ENCODE measurements around the gene CWF19L2. TPM values are rescaled to one million over a fixed set of nuclear protein-coding genes. Genes with fewer than 3 reads are reported as not detected.
"Not testable (repeated sequence)": the region's sequence is repeated elsewhere in the genome, so short reads cannot be mapped to it uniquely, and the experiment has no call there.

The CWF19L2 gene
- total RNA-seq (2014; rRNA removed; shearing (Covaris generic)): 6.6 and 8.0 TPM in 2 replicates

DNA sequence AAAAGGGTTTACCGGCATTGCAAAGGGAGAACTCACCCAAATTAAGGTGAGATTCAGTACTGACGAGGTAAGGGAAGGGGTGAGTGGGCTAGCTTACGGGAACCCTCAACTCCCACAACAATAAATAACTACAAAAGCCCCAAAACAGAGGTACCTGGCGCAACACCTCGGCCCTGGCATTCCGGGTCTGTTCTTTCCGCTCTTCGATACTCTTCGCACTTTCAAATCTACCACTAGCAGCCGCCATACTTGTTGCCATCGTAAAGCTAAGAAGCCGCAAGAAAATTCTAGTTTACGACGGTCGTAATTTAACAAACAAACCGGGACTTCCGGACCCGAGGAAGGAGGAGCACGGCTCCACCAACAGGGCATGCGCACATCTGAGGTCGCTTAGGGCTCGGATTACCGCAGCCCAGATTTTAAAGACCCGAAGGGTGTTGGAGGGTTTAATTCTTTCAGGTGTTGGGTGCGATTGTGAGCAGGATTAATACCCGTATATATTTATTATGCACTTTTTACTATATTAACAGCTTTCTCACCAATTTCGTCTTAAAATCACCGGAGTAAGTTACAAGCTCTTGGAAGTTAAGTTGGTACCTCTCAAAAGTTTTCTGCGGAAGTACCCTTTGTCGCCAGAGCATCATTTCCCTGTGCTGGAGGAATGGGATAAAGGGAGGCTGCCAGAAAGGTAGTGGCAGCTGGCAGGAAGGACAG, at the start of gene CWF19L2:
Gene CWF19L2, minus strand, starts transcription at position 268 of the 714 bp plus-strand sequence. Its CDS starts 9 bp downstream, at position 259.
- DNase-seq (ENCODE audit: low spot score): peak; percentile 94

DNA sequence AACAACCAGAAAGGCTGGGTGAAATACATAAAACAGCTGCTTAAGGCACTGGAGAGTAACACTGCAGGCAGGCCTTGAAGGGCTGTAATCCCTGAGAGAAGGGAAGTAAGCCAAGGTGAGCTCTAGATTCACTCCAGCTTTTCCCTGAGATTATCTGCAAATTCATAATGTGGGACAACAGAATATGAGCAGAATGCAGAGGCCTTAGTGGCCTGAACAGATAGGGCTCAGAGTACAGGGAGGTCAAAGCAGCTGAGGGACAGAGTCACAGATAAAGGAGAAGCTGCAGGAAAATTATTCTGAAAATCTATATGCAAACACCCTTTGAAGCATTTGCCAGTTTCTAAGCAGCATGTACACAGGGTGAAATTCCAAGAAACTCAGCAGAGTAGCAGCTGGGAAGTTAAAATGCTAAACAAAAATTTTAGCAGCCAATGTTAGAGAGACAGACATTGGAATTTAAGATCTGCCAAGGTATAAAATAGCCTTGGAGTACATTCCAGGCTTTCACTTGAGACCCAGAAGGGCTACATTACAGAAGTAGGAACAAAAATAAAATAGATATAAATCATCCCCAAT, 48.1 kb upstream of the CWF19L2 start:
- no peak for DNase-seq (ENCODE audit: low spot score)

DNA sequence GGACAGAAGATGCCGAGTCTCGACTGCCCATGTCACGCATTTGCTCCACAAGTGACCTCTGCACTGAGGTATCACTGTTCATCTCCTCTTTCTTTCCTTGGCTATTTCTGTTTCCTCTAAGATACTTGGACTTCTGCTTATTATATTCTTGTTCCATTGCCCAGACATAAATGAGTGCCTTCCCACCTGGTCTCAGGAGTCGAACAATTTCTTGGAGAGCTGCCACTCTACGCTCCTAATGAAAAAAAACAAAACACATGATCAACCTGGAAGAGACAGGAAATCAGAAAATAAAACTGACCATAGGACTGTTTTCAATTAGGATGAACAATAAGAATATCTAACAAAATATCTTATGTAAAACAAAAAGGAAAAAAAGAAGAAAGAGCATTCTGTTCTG, 47.4 kb upstream of the CWF19L2 start:
- DNase-seq (ENCODE audit: low spot score): no peak

DNA sequence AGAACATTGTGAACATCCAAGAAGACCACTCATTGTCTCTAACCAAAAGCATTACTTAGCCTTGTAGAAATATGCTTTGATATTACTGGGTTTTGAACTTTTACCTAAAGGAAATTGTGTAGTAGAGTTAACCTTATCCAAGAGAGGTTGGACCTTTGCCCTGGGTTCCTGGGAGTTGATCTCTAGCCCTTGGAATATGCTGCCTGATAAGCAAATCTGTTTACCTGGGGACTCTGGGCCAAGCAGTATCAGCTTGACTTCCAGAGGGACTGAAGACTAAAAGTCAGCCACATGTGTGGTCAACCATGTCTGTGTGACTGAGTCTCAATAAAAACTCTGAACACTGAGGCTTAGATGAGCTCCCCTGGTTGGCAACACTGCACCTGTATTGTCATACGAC, 44.1 kb upstream of the CWF19L2 start:
- DNase-seq (ENCODE audit: low spot score): no peak

DNA sequence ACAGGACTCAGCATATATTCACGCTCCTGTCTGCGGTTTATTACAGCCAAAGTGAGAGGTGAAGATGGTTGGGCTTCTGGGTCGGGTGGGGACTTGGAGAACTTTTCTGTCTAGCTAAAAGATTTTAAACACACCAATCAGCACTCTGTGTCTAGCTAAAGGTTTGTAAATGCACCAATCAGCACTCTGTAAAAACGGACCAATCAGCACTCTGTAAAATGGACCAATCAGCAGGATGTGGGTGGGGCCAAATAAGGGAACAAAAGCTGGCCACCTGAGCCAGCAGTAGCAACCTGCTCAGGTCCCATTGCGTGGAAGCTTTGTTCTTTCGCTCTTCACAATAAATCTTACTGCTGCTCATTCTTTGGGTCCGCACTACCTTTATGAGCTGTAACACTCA, 39.7 kb upstream of the CWF19L2 start:
- not testable (repeated sequence) for DNase-seq (ENCODE audit: low spot score)

DNA sequence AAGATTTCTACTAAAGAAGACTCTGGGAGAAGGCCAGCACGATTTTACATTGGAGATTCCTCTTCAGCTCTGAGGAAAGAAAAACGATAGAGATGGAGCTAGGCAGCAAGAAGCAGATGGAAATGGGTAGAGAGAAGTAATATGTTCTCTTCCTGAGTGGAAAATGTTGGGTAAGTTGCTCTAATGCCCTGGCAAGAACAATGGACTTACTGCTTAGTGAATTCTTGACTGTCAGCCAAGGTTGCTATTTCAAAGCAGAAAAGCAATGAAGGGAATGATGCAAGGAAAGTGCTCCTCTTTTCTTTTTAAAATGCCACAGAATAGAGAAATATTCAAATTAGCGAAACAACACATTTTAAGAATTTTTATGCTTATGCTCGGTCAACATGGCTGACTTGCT, 38.4 kb upstream of the CWF19L2 start:
- DNase-seq (ENCODE audit: low spot score): peak; percentile 23

DNA sequence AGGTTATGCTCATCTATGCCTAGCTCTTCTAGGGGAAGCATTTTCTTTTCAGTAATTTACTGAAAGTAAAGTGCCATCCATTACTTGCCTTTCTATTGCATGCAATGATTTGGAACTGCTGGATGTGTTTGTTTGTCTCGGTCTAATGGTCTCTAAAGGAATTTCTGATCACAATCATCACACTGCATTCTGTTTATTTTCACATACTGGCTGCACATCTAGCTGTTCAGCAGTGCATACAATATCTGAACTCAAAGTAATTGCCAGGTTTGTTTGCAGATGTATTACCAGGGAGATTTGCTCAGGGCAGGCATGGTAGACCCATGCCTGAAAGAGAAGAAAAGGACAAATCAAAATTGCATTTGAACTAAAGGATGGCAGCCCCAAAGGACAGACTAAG, 36.4 kb upstream of the CWF19L2 start:
- no peak for DNase-seq (ENCODE audit: low spot score)

DNA sequence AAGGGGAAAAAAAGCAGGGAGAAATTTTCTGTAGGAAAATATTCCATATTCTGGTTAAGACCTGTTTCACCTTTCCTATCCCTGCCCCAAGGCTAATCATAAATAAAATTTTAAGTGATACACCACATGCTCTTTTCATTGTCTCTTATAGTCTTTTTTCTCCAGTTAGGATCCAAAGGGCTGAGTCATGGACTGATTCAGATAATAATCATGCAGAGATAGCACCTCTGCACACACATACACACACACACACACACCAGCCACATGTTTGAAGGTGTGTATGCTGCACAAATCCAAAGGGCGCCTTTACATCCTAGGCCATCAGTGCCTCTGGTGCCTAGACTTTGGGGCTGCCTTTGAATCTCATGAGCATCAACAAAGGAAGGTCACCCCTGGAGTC, 35.5 kb upstream of the CWF19L2 start:
- DNase-seq (ENCODE audit: low spot score): no peak

DNA sequence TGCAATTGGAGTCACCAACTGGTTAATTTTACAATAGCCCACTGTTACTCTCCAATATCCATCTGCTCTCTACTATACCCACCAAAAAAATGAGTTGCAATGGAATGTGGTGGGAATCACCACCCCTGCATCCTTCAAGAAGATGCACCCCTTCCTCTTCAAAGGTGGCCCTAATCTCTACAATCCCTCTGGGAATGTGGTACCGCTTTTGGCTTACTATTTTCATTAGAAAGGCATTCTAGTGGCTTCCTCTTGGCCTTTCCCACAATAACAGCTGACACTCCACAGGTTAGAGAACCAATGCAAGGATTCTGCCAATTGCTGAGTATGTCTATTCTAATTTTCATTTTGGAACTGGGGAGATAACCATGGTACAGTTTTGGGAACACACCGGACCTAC, 33.2 kb upstream of the CWF19L2 start:
- no peak for DNase-seq (ENCODE audit: low spot score)

DNA sequence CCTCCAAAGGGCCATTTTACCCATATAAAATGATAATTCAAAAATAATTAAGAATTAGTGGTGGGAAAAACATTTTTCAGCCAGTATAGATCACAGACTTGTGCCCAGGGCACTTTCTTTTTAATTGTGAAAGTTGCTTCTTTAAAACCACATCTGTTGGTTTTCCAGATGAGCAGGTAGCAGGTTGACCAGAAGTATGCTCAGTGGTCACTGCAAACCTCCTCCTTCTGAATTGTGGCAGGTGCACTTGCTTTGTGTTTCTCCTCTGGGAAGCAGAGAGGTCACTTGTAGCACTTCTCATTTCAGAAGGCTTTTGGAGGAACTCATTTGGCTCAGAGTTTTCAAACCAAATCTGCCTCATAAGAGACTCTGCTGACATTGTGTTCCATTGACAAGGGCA, 24.6 kb upstream of the CWF19L2 start:
- no peak for DNase-seq (ENCODE audit: low spot score)

DNA sequence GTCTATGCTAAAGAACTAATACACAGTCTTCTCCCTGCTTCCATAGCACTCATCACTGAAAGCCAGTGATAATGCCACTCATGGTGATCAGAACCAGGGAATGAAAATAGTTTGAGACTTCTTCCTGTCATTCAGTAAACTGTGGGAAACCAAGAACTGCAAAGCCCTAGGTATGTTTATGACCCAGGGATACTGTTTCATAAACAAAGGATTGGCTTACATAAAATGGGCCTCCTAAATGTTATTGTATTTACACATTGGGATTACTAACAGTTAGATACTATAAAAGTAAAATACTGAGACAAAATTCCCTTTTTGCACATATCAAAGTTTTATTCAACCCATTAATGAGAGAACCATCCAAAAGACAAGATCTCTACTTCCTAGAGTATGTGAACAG, 21.3 kb upstream of the CWF19L2 start:
- DNase-seq (ENCODE audit: low spot score): peak; percentile 39

DNA sequence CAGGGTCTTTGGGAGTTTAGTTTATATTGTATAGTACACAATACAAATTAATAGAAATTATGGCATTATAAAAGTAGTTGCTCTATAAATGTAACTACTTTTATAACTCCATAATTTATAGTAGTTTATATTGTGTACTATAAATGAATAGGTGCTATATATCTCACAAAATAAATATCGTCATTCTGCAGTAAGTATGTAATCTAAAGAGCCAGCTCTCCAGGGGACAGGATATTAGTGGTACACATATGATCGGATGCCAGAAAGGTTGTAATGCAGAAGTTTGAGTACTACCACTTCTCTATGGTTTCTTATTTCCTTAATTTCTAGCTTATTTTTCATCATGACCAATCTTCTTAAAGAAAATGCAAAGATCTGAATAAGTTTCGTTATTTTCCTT, 20.2 kb upstream of the CWF19L2 start:
- DNase-seq (ENCODE audit: low spot score): no peak

DNA sequence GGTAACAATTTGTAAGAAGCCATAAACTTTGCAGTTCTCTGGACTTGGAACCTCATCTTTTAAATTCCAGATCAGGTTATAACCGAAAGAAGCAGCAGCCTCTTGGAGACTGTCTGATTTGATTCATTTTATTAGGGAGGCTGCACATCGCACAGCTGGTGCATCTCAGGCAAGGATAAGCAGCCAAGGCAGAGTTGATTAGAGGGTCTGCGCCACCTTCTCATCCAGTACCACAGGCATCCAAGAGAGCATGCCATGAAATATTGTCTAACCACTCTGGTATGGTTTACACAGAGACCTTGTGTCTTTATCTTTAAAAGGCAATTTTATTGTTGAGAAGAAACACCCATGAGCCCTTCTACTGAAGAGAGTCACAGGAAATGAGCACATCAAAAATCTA, 16.2 kb upstream of the CWF19L2 start:
- DNase-seq (ENCODE audit: low spot score): no peak

DNA sequence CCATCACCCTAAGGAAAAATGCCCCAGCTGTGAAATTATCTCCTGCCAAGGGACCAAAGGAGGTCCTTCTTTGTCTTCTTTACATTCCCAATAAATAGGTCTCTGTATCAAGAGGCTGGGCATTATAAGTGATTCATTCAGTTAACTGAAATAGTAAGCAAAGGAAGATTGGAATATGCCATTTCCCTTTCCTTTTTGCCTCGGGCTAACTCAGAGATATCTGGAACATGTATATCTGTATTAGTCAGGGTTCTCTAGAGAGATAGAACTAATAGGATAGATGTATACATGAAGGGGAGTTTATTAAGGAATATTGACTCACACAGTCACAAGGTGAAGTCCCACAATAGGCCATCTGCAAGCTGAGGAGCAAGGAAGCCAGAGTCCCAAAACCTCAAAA, 15.3 kb upstream of the CWF19L2 start:
- DNase-seq (ENCODE audit: low spot score): no peak

DNA sequence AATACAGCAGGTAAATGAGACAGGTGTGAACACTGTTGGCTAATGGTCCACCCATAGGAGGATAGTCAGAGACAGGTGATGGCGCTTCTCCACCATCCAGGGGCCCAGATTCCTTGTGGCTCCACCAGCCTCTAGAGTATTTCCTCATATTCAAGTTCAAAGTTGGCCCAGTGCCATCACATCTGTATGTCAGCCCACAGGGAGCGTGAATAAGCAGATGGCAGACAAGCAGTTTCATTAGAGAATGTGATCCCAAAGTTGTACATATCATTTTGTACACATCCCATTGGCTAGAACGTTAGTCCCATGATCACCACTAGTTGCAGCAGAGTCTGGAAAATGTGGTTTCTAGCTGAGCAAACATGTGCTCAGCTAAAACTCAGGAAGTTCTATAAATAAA, 11.0 kb upstream of the CWF19L2 start:
- peak; percentile 33 for DNase-seq (ENCODE audit: low spot score)

DNA sequence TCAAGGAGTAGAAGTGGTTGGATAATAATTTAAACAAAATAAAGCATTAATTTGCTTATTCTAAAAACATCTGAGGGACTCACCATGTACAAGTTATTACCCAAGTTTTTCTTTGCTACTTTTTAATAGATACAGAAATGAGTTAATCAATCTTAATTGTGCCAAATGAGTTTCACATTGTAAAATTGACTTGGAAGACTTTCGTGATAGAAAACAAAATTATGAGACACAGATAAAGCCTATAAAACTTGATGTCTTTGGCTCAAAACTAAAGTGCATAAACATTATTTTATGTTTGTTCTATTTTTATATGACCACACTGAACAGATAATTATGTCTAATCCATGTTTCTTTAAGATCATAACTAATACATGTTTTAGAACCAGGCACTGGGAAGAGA, 10.1 kb upstream of the CWF19L2 start:
- no peak for DNase-seq (ENCODE audit: low spot score)

DNA sequence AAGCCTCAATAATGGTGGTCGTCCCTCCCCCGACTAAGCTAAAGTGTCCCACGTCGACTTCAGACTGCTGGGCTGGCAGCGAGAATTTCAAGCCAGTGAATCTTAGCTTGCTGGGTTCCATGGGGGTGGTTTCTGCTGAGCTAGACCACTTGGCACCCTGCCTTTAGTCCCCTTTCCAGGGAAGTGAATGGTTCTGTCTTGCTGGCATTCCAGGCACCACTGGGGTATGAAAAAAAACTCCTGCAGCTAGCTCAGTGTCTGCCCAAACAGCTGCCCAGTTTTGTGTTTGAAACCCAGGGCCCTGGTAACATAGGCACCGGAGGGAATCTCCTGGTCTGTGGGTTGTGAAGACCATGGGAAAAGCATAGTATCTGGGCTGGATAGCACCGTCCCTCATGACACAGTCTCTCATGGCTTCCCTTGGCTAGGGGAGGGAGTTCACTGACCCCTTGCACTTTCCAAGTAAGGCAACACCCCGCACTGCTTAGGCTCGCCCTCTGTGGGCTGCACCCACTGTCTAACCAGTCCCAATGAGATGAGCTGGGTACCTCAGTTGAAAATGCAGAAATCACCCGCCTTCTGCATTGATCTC, 8.7 kb upstream of the CWF19L2 start:
- DNase-seq (ENCODE audit: low spot score): not testable (repeated sequence)

DNA sequence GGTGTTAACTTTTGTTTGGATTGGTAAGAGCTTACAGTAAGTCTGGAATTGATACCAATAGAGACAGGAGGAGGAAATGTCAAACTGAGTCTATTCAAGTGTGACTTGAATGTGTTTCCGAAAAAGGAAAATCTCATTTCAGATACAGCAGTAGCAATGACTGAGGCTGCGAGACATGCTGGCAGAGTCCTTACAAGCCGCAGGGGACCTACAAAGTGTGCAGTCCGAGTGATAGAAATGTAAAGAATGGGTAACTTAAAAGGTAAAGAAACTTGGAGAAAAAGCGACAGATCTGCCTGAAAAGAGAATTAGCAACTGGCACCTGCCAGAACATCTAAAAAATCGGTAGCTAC, 444 bp downstream of the CWF19L2 start:
- no peak for DNase-seq (ENCODE audit: low spot score)

DNA sequence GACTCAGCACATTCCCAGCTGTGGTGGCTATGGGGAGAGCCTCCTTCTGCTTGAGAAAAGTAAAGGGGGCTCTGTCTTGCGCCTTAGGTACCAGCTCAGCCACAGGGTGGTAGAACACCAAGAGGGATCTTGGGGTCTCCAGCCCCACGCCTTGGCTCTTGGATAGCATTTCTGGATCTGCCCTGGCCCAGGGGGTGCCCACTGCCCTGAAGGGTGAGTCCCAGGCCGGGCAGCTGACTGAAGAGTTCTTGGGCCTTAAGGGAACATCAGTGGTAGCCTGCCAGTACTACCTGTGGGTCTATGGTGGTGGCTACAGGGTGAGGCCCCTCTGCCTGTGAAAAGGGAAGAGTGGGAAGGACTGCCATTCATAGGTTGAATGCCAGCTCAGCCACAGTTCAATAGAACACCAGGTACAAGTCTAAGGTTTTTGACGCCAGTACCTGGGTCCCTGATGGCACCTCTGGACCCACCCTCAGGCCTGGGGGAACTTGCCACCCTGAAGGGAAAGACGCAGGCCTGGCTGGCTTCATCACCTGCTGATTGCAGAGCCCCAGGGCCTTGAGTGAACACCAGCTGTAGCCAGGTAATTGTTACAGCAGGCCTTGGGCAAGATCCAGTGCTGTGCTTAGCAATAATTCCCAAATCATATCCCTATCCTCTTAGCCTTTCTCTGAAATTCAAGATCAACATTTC, 3.9 kb downstream of the CWF19L2 start:
- DNase-seq (ENCODE audit: low spot score): no peak

DNA sequence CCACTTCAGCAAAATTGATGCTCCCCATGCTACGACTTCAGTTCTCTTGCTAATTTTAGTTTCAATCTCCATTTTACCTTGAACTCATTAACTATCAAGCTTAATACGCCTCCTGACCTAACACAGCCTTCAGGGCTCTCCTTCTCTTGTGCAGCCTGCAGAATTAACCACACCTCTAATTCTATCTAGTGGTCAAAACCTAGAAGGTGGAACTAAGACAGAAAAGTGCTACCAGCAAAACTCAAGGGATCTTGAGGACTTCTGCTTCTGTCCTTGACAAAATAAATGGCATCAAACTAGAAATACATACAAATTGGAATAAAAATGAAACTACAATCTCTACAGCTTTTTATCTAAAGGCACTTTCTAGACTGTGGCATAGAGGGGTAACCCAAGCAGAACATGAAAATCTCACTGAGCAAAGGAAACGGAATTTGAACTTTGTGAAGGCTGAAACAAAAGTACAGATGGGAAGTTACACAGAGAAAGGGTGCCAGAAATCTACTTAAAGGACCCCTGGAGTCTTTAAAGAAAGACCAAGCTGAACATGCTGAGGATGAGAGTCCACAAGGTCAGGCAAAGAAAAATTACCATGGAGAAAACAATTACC, 10.7 kb downstream of the CWF19L2 start:
- no peak for DNase-seq (ENCODE audit: low spot score)

DNA sequence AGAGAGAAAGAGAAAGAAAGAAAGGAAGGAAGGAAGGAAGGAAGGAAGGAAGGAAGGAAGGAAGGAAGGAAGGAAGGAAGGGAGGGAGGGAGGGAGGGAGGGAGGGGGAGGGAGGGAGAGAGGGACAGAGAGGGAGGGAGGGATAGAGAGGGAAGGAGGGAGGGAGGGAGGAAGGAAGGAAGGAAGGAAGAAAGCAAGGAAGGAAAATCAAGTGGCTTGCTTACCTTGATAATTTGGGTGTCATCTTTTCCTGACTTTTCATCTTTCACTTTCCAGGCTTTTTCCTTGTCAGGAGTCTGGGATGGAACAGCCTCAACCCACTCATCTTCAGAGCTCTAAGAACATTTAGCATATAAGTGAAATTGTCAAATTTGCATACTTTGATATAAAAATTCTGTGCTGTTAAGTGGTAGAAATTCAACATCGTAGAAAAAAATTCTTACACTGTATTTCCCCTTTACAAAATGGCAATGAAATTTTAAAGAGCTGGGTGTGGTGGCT, 14.9 kb downstream of the CWF19L2 start:
- DNase-seq (ENCODE audit: low spot score): no peak

DNA sequence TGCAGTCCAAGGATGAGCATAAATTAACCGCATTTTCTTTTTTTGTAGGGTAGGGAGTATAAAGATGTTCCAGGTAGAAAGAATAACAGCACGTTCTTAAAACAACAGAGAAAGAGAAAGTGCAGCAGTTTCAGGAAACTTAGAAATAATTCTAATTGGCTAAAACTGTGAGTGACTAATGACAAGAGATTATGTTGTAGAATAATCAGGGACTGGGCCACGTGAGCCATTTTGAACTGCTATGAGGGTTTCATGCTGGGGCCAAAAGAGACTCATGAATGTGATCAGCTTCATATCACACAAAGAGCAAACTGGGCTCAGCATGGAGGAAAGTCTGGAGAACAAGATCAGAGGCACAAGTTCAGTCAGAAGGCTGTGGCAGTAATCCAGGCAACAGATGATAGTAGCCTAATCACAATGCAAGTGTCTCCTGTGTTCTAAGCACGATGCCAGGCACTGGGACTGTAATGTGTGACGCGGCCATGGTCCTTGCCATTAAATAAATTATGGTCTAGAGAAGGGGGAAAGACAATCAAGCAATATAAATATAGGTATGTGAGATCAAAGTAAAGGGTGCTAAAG, 17.9 kb downstream of the CWF19L2 start:
- no peak for DNase-seq (ENCODE audit: low spot score)
